NCI-H1694 treated with DMSO at 0.1 percent for 48 hours (cell line): ENCODE results near the gene SMIM8.

Experiments used
- DNase-seq: peaks from one replicate; lab custom pipeline; 2025; lab: John Stamatoyannopoulos, UW

Gene SMIM8

DNA sequence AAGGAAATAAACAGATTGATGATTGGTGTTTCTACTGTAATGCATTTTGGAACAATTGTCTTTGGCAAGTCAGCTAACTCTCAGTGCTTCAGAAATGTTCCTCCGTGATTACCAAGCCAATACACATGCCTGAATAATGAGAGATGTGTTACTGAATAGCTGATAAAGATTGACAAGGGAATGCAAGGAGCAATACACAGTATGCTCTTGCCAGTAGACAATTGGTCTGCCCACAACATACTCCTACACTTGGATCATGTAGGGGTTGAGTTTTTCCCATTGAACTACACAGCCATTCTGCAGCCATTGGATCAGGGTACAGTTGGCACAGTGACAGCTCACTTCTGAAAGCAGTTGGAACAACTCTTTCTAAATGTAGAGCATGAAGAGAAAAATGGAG lies 12.3 kb downstream of the SMIM8 start:
- DNase-seq = no peak

DNA sequence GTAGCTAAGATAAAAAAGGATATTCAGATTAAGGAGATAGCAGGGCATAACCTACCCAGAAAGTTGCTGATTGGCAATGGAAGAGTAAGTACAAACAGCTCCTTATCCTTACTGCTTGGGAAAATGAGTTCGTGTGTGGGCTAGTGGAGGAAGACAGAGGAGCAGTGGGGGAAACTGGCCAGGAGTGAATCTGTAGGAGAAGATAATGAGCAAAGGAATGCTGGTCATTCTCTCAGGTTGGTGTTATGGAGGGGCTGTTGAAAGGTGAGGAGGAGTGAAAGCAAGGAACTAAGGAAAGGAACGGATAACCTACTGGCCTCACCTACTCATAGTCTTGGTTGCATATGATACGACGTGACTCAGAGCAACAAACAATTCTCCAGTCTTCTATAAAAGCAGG lies 14.0 kb downstream of the SMIM8 start:
- DNase-seq = no peak

DNA sequence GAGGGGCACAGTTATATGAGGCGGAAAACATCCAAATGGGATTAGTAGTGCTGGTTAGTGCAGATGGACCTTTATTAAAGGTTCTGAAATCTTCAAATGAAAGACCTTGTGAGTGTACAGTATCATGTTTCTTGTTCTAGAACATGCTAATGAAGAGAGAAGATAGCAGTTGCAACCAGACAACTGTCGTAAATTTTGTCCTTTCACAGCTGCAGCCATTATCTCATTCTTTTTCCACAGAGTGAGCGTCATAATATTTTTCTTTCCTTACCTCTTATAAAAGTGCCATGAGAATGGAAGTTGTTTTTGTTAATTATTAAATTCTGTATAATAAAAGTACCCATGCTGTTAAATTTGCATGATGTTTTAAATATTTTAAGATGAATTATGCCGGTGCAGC lies 17.8 kb downstream of the SMIM8 start:
- no peak for DNase-seq

DNA sequence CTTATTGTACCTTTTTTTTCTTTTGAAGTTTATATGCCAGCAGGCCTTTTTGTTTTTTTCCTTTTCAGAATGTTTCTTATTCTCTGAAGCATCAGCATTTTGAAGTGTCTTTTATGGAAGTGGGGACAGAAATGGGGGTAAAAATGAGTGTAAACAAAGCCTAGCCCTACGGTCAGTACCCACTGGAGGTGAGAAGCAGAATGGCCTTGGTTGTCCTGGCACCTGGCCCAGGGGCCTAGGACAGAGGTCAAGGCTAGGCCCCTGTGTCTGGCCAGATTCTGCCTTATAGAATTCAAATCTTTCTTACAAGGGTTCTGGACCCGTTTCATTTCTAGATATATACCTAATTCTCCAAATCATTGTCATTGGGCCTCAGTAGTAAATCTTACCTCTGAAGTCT lies 18.8 kb downstream of the SMIM8 start:
- DNase-seq = no peak

DNA sequence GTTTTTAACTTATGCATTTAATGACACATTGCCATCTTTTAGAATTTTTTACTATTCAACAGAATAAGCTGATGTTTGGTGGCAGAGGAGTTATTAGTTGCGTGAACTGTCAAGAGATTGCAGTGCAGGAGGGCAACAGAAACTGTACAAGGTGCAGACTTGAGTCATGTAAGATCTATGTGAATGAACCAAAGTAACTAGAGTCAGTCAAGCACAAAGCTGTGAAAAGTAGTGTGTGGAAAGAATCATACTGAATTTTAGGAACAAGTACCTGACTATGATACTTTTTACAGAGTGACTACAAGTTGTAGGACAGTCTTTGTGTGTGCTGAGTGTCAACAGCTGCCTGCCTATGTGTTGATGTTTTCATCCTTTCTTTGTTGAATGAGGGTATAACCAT lies 19.5 kb downstream of the SMIM8 start:
- DNase-seq = no peak

DNA sequence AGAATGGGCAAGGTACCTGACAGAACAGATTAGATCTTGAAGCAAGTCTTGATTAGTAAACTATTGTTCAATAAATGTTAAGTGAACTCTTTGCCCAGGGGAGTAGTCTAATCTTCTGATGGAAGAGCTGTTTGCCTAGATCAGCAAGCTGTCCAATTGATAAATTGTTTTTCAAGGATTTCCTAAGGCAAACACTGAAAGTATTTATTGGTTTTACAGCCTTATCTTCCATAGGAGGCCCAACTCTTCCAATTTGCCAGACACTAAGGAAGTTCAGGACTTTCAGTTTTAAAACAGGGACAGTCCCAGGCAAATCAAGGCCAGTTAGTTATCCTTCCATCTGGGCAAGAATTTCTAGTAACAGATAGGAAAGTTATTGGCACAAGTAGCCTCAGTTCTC lies 20.4 kb downstream of the SMIM8 start:
- DNase-seq = no peak

DNA sequence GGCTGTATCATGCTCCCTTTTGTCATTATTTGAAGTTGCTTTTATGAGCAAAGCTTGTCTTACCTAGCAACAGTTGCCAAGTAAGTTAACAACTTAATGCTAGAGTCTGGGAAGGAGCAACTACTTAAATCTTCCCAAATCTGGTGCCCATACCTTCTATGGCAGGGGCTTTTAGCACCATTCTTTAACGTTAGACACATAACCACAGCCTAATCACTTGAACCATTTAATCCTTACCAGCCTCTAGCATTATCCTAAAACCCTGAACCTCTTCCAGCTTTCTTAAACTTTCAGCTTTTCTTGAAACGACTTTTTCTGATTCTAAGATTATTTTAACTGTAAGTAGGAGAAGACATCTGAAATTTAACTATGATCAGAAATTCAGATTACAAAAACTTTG lies 22.3 kb downstream of the SMIM8 start, which contains the start of gene C6orf163:
Gene C6orf163 (plus strand): TSS at position 83 of the 400 bp plus-strand sequence. CDS start 287 bp downstream, at position 370.
- DNase-seq = no peak

DNA sequence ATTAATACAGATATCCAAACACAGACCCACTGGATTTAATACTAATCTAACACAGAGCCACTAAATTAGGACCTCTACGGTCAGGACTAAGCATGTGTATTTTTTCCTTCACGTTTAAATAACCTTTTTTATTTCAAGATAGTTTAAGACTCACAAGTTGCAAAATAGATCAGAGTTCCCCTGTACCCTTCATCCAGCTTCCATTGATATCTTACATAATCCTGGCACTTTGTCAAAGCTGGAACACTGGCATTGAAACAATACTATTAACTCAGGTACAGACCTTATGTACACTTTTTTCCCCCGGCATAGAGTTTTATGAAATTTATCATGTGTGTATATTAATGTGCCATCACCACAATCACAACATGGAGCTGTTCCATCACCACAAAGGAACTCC lies 24.3 kb downstream of the SMIM8 start:
- no peak for DNase-seq

DNA sequence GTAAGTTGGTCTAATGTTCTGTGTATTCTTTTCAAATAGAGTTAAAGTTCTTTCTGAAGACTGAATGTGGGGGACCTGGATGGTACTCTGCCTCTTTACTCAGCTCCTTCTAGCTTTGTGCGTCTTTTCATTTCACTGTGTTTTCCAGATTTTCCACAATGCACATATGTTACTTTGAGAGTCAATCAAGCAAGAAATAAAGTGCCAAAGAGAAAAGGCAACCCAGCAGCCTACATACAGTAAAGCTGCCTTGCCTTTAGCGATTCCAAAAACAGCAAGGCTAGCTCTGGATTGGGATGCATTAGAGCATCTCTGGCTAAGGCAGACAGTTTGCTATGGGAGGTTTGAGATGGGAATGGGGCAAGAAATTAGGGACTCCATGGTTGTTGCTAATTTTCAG lies 27.5 kb downstream of the SMIM8 start:
- no peak for DNase-seq

DNA sequence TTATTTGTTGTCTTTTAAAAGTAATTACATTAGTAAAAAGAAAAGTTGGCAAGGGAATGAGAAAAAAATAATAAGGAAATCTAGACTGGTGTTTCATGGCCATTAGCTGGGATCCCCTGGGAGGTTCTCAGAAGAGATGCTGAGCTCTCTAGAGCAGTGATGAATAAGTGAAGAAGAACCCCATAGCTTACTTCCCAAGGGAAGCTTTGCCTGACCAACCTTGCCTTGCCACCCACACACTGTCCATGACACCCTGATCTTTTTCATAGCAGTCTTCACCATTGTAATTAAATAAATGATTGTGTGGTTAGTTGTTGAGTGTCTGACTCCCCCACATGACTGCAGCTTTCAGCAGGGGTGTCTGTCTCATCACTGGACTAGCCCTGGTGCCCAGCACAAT lies 28.1 kb downstream of the SMIM8 start:
- no peak for DNase-seq

DNA sequence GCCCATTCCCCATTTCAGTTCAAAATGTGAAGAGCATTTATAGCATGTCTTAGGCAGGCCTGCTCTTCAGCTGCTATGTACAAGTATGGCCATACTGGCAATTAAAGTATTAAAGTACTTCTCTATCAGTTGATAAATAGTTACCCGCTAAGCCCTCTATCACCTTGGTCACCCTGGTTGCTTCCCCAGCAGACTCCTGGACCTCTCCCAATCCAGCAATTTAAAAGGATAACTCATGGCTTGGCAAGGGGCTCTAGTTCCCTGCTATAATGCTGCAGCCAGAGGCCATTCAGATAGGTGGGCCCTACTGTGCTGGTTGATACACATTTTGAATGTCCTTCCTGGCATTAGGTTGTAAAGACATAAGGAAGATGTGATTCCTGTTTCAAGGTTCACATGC lies 29.2 kb downstream of the SMIM8 start:
- DNase-seq = no peak

DNA sequence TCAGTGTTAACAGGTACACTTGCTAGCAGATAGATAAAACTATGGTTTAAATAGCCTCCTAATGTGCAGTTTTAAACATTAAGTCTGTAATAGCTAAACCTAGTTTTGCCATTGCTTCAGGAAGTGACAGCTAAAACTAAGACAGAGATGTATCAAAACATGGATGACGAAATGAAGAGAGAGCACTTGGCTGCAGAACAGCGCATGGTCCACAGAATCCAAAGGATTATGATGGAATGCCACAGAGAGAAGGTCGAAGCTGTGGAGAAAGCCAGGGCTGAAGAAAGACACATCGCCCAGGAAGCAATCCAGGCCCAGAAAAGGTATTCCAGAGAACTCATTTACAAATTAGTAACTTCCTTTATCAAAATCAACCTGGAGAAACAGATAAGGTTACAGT lies 33.8 kb downstream of the SMIM8 start:
- DNase-seq = no peak

DNA sequence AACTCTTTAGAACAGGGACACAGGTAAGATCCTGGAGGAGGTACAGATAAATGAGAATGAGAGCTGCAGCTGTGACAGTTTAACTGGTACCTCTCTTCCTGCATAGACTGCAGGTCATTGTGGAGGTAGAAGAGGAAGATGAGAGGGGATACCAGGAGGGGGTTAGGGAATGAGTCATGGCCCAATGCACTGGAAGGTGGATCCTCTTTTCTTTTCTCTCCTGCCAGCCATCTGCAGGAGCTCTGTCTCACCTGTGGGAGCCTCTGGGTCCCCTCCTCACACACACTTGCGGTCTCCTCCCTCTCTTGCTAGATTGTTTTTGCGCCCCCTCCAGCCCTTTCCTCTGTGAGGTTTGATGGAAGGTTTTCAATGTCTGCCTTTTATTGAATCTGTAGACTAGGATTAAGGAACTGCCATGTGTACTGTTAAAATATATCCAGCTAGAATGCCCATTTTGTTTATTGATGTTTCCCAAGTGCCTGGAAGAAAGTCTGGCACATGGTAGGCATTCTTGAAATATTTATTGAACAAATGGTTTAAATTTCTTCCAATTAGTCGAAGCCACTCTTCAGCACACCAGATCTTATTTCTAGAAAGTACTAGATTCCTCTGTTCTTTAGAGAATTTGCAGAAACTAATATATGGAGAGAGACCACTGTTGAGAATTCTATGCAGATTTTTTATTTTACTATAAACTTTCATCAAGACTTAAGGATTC lies 35.2 kb downstream of the SMIM8 start:
- no peak for DNase-seq

DNA sequence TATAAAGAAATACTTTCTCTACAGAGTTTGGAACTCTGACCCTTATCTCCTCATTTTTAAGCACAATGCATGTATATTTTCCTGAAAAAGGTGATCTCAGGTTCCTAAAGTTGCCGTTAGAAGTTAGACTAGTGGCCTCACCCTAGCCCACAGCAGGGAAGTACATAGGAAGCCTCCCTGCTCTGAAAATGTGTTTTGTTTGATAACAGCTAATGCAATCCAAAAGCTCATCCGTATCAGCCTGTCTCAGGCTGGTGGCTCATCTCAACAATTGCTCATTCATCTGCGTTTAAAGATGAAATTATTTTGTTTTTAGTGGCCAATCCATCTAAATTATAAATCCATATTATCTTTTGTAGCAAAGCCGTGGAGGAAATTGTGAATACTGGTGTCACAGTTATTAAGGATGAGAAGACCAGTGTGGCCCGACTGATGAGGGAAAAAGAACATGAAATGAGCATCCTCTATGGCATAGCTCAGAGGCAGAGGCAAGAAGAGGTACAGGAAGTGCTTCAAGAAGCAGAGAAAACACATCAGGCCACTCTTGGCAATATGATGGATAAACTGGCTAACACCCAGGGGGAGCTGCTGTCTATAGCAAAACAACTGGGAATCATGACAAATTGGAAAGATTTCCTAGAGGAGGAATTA lies 42.3 kb downstream of the SMIM8 start:
- no peak for DNase-seq

DNA sequence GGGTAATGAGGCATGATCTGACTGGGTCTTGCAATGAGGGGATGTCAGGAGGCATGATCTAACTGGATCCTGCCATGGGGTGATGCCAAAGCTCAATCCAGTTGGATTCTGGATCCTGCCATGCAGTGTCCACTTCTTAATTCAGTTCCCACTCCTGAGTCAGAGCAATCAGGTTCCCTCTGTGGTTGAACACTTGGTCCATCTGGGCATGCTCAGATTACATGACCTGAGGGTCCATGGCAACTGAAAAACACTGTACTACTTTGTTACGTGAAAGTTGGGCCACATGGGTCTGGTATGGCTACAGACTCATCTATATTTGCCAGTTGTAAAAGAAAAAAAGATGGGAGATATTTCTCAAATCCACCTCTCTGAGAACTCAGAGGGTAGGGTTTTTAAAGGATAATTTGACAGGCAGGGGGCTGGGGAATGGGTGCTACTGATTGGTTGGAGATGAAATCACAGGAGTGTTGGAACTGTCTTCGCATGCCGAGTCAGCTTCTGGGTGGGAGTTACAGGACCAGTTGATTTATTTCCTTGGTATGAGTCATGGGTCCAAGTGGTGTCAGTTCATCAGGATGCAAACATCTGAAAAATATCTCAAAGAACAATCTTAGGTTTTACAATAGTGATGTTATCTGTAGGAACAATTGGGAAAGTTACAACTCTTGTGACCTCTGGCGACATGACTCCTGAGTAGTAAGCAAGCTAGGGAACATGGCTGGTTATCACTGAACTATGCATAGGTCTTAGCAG lies 43.9 kb downstream of the SMIM8 start:
- DNase-seq = no peak

DNA sequence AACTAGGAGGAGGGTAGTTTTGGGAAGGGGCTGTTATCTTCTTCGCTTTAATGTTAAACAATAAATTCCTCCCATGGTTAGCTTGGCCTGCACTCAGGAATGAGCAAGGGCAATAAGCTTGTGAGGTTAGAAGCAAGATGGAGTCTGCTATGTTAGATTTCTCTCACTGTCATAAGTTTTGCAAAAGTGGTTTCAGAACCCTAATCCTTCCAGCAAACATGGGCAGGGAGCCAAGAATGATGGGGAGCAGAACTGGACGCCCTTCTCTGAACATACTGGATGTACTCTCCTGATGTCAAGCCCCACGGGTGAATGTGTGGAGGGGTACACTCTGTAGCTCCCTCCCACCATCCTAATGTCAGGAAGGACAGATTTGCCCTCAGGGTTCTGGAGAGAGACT lies 44.5 kb downstream of the SMIM8 start:
- DNase-seq = no peak

DNA sequence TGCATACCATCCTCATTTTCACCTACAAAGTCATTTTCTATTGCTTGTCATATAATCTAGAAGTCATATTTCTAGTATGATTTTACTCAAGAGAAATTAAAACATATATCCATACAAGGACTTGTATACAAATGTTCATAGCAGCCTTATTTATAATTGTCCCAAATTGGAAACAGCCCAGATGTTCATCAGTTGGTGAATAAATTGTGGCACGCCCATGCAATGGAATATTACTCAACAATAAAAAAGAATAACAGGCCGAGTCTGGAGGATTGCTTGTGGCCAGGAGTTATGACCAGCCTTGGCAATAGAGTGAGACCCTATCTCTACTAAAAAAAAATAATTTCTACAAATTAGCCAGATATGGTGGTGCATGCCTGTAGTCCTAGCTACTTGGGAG lies 51.0 kb downstream of the SMIM8 start:
- no peak for DNase-seq

DNA sequence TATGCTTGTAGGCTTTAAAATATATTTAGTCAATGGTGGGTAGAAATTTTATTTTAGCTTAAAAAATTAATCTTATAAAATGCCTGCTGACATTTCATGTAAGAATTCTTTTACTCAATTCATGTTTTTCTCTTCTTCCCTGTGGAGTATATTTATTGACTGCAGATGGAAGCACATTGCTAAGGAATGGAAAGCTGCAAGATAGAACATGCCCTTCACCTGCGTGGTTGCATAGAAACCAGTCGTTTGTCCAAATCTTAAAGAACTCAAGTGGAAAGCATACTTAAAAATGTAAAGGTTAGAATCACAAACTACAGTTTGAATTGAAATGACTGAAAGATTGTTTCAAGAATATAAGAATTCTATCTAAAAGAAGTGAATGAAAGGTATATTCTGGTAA lies 52.9 kb downstream of the SMIM8 start:
- DNase-seq = no peak

DNA sequence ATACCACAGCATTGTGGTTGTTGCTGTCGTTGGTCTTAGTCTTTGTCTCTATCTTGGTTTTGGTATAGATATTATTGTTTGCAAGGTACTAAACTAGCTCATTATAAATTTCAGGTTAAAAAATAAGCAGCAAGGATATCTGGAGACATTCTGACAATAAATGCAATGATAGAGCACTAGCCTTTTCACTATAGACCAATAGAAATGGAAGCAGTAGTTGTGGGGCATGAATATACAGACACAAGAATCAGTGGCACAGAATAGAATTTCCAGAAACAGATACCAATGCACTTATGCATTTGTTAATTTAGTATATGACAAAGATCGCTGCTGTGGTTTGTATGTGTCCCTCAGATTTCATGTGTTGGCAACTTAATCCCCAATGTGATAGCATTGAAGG lies 54.3 kb downstream of the SMIM8 start:
- DNase-seq = no peak

DNA sequence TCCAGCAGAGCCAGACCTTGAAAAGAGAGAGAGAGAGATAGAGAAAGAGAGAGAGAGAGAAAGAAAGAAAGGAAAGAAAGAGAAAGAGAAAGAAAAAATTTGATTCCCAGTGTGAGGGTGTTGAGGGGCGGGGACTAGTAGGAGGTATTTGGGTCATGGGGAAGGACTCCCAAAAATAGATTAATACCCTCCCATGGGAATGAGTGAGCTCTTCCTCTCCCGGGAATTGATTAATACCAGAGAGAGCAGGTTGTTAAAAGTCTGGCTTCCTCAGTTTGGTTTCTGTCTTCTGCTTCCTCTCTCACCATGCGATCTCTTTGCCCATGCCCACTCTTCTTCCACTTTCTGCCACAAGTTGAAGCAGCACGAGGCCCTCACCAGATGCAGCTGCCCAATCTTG lies 56.6 kb downstream of the SMIM8 start:
- DNase-seq = no peak

DNA sequence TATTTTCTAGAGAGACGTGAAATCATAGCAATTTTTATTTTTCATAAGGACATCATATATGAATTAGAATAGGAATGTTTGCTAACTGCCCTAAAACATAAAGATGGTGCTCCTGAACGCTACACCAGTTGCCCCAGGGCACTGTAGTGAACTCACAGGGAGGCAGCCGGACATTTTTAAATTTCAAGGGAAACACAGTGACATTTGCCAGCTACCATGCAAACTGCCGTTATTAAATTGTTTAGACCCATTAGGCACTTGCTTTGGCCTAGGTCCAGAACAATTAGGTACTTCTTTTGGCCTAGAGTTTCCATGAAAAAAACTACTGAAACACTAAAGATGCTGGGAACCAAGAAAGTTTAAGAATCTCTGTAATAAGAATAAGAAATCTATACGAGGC lies 60.5 kb downstream of the SMIM8 start:
- no peak for DNase-seq

DNA sequence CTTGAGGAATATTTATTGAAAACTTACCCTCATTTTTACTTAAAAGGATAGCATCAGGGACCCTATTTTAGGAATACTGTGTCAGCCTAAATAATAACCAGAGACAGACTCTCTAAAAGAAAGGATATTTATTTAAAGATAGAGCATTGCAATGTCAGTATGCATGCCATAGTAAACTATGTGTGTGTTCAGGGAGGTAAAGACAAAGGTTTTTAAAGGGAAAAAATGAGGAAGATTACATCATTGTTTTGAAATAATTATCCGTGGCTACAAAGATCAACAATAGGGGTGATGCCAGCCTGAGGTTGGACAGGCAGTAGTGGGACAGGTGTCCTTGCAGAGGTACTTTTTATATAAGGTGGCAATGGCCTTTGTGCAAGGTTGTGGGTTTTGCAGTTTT lies 61.6 kb downstream of the SMIM8 start:
- DNase-seq = no peak

DNA sequence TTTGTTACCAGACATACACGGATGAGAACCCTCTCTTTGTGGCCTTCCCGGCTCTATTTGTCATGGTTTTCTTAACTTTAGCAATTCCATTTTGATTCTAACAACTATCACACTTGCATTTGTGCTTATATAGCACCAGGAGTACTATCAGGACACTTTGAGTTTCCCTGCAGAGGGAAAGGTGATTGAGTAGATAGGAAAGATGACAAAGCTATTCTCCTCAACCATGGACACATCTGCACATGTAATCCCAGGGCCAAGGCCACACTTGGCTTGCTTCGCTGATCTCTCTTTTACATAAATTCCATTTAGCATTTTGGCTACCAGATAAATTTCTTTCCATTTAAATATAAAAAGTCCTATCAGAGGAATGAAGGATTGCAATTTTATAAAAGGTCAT lies 62.1 kb downstream of the SMIM8 start:
- DNase-seq = no peak
